Heart left ventricle (tissue), 13 donors: Measurements from ENCODE around the gene BTG4.

Experiments
- POLR2A ChIP-seq, 2 donors: fragments of 450-650 bp; IDR thresholded peaks; one replicate each; pipeline ENCODE4 v1.6.1; 2017; ENCODE audit warnings: antibody characterized with exemption in 2 of 2, mild to moderate bottlenecking in 2 of 2, moderate library complexity in 2 of 2
- TF ChIP-seq, protein P1 (sequence below), 12 donors: fragments of 200-600 bp; sonication (generic) in 4 of 12; IDR thresholded peaks; one replicate each; pipeline versions ENCODE4 v1.5.0 to v1.8.0; 2018 to 2022; ENCODE audit warnings: antibody characterized with exemption in 12 of 12, mild to moderate bottlenecking in 5 of 12
- donor health status: ischemic (EF 13 %, LVEDD 7.1; RV severe dilation, severe dysfunction).
- donor health status: DM: no; HTN: yes; CAD: no.
- donor health status: DM: no; HTN: no; CAD: no.
- donor health status: ischemic (EF 25% LVEDD 6.9; RV normal size, moderate dysfunction).
- donor health status: ischemic (EF 25% LVEDD 5.7; RV mildly dilated, moderate dysfunction).
- donor health status: ischemic (EF 35%, LVEDD 5.7; RV mildly dilated, moderate dysfunction).
- donor health status: nonischemic (EF 11% LVEDD 7.7; RV severe dilation, severe dysfunction).
- donor health status: DM: yes; HTN: yes; CAD: no.
- donor health status: PGD.
- donor health status: ischemic (EF 29% LVEDD 5.4; RV normal size, mild dysfunction).
- donor health status: nonischemic (EF 23%, LVEDD 6.1; RV moderate dilation, normal function).

DNA sequence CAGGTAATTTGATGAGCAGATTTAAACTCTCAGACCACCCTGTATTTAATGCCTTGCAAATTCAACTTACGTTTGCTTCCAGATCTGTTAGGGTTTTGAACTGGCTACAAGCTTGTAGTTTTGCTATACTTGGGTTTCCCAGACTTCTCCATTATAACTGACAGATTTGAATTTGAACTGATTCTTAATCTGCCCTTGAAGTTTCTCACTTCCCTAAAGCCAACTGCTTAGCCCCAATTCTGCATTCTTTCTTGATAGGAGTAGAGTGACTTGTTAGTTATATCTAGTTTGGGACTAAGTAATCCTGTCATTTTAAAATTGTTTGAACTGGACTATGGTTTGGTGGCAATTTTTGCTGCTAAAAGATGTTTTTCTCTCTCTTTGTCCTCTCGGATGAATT, 38.1 kb upstream of the BTG4 start:
- no peak for TF ChIP-seq POLR2A (IDR thresholded peaks at IDR 0.05)
- TF ChIP-seq, protein P1, sequence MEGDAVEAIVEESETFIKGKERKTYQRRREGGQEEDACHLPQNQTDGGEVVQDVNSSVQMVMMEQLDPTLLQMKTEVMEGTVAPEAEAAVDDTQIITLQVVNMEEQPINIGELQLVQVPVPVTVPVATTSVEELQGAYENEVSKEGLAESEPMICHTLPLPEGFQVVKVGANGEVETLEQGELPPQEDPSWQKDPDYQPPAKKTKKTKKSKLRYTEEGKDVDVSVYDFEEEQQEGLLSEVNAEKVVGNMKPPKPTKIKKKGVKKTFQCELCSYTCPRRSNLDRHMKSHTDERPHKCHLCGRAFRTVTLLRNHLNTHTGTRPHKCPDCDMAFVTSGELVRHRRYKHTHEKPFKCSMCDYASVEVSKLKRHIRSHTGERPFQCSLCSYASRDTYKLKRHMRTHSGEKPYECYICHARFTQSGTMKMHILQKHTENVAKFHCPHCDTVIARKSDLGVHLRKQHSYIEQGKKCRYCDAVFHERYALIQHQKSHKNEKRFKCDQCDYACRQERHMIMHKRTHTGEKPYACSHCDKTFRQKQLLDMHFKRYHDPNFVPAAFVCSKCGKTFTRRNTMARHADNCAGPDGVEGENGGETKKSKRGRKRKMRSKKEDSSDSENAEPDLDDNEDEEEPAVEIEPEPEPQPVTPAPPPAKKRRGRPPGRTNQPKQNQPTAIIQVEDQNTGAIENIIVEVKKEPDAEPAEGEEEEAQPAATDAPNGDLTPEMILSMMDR (IDR thresholded peaks at IDR 0.05): no peak
